Measurements from ENCODE around the gene MYO5C. TPM values are rescaled to one million over a fixed set of nuclear protein-coding genes. Genes with fewer than 3 reads are reported as not detected.

The MYO5C gene
- total and polyA plus RNA-seq, 2 donors (not counting 3 experiments of a cell fraction or from before 2014, with no cell fraction given): 7.5 to 19.4 TPM

GRCh38 chr15:52301265-52301847, 5.8 kb upstream of the MYO5C start:
- Histone ChIP-seq H3K4me3 (replicated peaks in 1 of 3; ENCODE audit: insufficient read depth in 1 of 3, low read depth in 1 of 3, low read length in 3 of 3) (no peak overlapping the region), H3K27ac (ENCODE audit: insufficient read depth, low read depth, low read length) (no peak overlapping the region), H3K9ac (replicated peaks; ENCODE audit: extremely low read depth, insufficient read depth, low read length) (no peak overlapping the region), H3K4me2 (ENCODE audit: insufficient read depth, low read length) (no peak overlapping the region), H3K27me3 (ENCODE audit: control insufficient read depth in 2 of 2, insufficient read depth in 2 of 2, low read length in 2 of 2) (no peaks in the 10 kb centered on the region), H4K20me1 (replicated peaks; ENCODE audit: control insufficient read depth, extremely low read depth, insufficient read depth, low read length) (no peaks in the 10 kb centered on the region), H2AFZ (ENCODE audit: low read depth, low read length) (no peak overlapping the region), H3K4me1 (ENCODE audit: control insufficient read depth, extremely low read depth, insufficient read depth, low read length) (no peaks in the 10 kb centered on the region), H3K79me2 (ENCODE audit: control insufficient read depth, insufficient read depth, low read length) (no peaks in the 10 kb centered on the region), H3K9me3 (replicated peaks; ENCODE audit: control insufficient read depth, insufficient read depth, low read length) (no peaks in the 10 kb centered on the region), H3K36me3 (ENCODE audit: control insufficient read depth in 2 of 2, extremely low read depth in 1 of 2, insufficient read depth in 2 of 2, low read length in 2 of 2) (no peaks in the 10 kb centered on the region), H3K9me1 (replicated peaks; ENCODE audit: control insufficient read depth, extremely low read depth, insufficient read depth, low read length) (no peaks in the 10 kb centered on the region)
- POLR2A ChIA-PET: no interaction called here
- intact Hi-C loops (cut with micrococcal nuclease) (no loop called here), dilution Hi-C loops (cut with MboI; ENCODE audit: extremely low pct_ligation_motif_present, low sequenced_read_pairs) (no loop called here)
- BruUV-seq (replicated peaks): no TSS peak
- TF ChIP-seq GATA2 (IDR thresholded peaks at IDR 0.05; ENCODE audit: insufficient read depth, insufficient read length, low read depth, low read length) (no peak), MAX (IDR thresholded peaks at IDR 0.05; ENCODE audit: insufficient read depth, insufficient read length) (no peak), EZH2 (IDR thresholded peaks at IDR 0.05; ENCODE audit: borderline replicate concordance, low read depth, low read length, severe bottlenecking) (no peak), MYC (IDR thresholded peaks at IDR 0.05; ENCODE audit: low read depth, low read length) (no peak), POLR2A (IDR thresholded peaks at IDR 0.05; ENCODE audit: low read depth, low read length) (no peak), POLR2AphosphoS5 (IDR thresholded peaks at IDR 0.05; ENCODE audit: insufficient read depth, low read depth, low read length) (no peak), JUN (IDR thresholded peaks at IDR 0.05; ENCODE audit: borderline replicate concordance, insufficient read depth, insufficient read length, low read depth) (no peak), FOS (IDR thresholded peaks at IDR 0.05; ENCODE audit: borderline replicate concordance, insufficient read depth, low read length) (no peak)
- TF ChIP-seq, protein P1, sequence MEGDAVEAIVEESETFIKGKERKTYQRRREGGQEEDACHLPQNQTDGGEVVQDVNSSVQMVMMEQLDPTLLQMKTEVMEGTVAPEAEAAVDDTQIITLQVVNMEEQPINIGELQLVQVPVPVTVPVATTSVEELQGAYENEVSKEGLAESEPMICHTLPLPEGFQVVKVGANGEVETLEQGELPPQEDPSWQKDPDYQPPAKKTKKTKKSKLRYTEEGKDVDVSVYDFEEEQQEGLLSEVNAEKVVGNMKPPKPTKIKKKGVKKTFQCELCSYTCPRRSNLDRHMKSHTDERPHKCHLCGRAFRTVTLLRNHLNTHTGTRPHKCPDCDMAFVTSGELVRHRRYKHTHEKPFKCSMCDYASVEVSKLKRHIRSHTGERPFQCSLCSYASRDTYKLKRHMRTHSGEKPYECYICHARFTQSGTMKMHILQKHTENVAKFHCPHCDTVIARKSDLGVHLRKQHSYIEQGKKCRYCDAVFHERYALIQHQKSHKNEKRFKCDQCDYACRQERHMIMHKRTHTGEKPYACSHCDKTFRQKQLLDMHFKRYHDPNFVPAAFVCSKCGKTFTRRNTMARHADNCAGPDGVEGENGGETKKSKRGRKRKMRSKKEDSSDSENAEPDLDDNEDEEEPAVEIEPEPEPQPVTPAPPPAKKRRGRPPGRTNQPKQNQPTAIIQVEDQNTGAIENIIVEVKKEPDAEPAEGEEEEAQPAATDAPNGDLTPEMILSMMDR (IDR thresholded peaks at IDR 0.05; ENCODE audit: extremely low read depth in 1 of 2, insufficient read depth in 1 of 2, low read depth in 1 of 2, low read length in 2 of 2): no peak
- CTCF ChIA-PET: no interaction called here
- DNase-seq (ENCODE audit: low read depth, low spot score) (no peak), FAIRE-seq (no peak)
